Activated CD8-positive, alpha-beta memory T cell treated with anti-CD3 and anti-CD28 coated beads, Interleukin-2, amount 50 U/mL, for 1 hour (primary cell): ENCODE measurements around the gene HERC4.

Experiments used
- DNase-seq: peaks from one replicate; pipeline ENCODE4 v3.0.0-alpha.2; 2020; ENCODE audit errors: extremely low read depth

HERC4 gene, protein sequence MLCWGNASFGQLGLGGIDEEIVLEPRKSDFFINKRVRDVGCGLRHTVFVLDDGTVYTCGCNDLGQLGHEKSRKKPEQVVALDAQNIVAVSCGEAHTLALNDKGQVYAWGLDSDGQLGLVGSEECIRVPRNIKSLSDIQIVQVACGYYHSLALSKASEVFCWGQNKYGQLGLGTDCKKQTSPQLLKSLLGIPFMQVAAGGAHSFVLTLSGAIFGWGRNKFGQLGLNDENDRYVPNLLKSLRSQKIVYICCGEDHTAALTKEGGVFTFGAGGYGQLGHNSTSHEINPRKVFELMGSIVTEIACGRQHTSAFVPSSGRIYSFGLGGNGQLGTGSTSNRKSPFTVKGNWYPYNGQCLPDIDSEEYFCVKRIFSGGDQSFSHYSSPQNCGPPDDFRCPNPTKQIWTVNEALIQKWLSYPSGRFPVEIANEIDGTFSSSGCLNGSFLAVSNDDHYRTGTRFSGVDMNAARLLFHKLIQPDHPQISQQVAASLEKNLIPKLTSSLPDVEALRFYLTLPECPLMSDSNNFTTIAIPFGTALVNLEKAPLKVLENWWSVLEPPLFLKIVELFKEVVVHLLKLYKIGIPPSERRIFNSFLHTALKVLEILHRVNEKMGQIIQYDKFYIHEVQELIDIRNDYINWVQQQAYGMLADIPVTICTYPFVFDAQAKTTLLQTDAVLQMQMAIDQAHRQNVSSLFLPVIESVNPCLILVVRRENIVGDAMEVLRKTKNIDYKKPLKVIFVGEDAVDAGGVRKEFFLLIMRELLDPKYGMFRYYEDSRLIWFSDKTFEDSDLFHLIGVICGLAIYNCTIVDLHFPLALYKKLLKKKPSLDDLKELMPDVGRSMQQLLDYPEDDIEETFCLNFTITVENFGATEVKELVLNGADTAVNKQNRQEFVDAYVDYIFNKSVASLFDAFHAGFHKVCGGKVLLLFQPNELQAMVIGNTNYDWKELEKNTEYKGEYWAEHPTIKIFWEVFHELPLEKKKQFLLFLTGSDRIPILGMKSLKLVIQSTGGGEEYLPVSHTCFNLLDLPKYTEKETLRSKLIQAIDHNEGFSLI

DNA sequence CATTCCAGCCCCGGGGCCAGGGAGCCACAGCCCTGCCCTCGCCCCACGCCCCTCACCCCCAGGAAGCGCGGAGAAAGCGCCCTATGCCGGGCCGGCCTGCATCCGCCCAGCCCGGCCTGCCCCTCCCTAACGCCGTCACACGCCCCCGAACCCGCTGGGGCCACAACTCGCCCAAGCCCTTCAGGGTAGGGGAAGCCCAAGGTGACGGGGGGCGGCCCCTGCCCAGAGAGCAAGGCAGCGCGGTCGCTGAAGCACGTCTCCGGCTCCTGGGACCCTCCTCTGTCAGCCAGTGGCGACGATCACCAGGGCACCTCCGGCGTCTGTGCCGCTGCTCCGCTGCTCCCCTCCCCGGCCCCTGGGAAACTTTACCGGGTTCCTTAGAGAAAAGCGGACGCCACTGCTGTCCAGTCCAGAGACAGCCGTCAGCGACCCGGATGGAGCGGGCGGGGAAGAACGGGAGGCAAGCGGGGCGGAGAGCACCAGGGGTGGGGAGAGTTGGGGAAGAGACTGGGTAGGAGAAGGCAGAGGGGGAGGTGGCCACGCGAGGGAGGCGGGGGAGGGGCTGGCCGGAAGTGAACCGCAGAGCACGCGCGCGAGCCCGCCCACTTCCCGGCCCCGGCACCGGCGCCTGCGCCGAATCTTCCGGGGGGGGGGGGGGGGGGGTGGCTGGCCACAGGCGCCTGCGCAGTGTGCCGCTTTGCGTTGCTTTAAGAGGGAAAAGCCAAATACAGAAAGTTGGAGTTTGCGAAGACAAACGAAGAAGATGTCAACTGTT lies at the start of gene HERC4:
Gene HERC4, minus strand, starts transcription at position 509 of the 775 bp plus-strand sequence. CDS start 2,175 bp downstream, outside the sequence.
- peak; percentile 72 for DNase-seq

DNA sequence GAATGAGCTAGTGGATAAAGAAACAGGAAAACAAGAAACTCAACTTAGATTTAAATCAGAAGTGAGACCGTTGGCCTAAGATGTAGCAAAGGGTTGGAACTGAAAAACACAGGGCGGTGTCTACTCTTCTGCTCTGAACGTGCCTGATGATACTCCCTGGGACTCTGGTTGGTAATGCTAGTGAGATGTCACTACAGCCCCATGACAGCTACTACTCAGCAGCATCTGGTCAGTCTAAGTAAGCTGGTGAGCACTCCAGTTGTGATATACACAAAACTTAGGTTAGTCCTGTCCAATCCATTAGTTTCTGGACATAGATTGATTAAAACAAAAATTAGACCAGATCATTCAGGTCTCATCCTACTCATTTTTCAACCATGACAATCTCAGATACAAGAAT lies 49.6 kb upstream of the HERC4 start:
- no peak for DNase-seq

DNA sequence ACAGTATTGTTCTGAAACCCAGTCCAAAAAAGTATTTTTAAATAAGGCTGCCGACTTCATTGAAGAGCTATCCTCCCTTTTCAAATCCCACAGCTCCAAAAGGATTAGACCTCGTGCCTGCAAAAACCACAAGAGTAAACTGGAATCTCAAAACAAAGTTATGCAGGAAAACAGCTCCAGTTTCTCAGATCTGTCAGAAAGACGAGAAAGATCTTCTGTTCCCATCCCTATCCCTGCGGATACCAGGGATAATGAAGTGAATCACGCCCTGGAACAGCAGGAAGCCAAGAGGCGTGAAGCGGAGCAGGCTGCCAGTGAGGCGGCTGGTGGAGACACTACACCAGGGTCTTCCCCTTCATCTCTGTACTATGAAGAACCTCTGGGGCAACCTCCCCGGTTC lies 46.8 kb upstream of the HERC4 start:
- no peak for DNase-seq

DNA sequence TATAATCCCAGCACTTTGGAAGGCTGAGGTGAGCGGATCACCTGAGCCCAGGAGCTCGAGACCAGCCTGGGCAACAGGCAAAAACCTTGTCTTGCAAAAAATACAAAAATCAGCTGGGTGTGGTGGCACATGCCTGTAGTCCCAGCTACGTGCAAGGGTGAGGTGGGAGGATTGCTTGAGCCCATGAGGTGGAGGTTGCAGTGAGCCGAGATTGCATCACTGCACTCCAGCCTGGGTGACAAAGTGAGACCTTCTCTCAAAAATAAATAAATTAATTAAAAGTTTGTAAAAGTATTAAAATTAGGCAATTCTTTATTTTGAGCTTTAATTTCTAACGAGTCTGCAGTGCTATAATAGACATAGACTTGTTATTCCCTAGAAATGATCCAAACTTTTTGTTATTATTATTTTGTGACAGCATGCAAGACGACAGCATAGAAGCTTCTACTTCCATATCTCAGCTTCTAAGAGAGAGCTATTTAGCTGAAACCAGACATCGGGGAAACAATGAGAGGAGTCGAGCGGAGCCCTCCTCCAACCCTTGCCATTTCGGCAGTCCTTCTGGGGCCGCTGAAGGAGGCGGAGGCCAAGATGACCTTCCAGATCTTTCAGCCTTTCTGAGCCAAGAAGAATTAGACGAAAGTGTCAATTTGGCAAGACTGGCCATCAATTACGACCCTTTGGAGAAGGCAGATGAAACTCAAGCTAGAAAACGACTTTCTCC lies 46.1 kb upstream of the HERC4 start:
- no peak for DNase-seq

DNA sequence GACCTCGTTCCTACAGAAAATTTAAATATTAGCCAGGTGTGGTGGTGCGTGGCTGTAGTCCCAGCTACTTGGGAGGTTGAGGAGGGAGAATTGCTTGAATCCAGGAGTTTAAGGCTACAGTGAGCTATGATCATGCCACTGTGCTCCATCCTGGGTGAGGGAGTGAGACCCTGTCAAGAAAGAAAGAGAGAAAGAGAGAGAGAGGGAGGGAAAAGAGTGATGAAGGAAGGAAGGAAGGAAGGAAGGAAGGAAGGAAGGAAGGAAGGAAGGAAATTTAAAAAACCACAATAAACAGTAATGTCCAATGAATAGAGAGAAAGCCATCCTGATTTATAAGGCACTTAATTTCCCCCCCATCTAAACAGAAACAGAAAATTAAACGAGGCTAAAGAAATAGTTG lies 43.6 kb upstream of the HERC4 start:
- DNase-seq, result no peak

DNA sequence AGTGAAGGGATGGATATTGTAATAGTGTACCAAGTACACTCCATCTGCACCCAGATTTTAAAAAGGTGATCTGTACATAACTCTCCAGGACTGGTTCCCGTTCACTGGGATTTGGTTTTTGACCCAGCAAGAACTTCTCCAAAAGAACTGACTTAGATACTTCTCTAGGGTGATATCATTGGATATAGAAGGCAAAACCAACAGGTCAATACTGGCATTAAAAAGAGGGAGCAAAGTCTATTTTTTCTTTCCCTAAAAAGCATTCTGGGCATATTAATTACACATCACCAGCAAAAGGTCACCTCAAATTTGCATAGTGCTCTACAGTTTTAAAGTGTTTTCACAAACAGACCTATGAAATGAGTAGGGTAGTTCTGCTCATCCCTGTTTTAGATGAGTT lies 37.8 kb upstream of the HERC4 start:
- no peak for DNase-seq

DNA sequence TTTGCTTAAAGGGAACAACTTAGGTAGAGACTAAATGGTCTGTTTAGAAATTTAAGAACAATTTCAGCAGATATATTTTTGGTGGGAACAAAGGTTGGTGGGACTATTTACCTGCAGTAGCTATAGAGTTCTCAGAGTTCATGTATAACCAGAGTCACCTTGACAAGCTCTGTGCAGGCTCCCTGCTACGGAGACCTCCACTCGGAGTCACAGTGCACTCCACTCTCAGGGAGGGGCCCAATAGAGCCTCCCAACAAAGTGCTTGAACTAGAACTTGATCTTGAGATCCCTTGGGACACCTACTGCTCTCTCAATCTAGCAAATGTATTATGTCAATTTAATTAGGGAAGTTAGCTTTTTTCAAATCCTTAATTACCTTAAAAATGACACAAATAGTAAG lies 36.5 kb upstream of the HERC4 start:
- DNase-seq, result no peak

DNA sequence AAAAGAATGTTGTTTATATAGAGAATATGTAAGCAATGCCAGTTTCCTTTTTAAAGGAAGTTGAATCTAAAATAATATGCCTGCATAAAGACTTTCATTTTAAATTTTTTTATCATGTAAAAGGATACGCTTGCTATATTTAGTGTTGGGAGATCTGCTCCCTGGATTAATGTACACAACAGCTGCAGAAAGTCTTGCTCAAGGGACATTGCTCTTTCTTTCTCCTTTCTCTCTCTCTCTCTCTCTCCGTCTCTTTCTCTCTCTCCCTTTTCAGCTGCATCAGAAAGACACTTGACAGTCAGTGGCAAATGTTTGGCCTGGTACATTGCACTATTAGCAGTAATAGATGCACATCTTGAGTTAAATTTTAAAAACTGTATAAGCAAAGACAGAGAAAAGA lies 34.9 kb upstream of the HERC4 start:
- DNase-seq, result no peak

DNA sequence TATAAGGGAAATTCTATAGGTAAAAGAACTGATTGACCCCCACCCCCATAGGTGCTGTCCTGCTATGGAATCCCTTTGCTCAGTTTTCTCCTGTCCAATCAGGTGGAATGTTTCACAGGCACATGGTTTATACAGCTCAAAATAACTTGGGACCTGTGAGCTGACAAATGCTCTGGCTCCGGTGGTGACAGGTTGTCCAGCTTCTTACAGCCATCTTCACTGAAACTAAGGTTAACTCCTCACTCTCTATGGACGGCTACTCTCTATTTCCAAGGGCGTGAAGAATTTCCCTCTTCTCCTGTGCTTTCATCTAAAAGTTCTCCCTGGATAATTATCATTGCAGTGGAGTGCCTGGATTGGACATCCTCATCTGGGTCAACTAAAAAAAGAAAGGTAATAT lies 34.2 kb upstream of the HERC4 start, which contains the start of gene MYPN:
Gene MYPN, plus strand, starts transcription at position 158 of the 400 bp plus-strand sequence. CDS start 11,951 bp downstream, outside the sequence.
- DNase-seq, result no peak

DNA sequence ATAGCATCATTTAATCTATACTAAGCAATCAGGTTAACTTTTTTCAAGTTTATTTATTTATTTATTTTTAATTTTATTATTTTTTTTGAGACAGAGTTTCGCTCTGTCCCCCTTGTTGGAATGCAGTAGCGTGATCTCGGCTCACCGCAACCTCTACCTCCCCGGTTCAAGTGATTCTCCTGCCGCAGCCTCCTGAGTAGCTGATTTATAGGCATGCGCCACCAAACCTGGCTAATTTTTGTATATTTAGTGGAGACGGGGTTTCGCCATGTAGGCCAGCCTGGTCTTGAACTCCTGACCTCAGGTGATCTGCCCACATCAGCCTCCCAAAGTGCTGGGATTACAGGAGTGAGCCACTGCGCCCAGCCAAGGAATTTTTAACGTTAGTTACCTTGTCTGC lies 33.6 kb upstream of the HERC4 start:
- DNase-seq, result no peak

DNA sequence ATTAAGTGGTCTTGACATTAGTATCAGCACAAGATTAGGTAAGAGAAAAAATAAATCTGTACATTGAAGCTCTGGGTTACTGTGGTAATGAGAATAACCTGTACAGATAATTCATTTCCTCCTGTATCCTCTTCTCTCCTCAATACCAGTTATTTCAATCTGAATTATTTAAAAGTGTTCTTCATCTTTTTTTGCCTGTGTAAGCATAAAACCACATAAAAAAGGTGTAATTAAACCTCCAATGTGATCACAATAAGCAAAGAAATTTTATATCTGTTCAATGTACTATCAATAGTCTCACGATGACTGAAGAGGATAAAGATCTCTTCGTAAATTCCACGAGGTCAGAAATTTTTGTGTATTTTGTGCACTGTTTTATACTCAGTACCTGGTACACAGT lies 33.0 kb upstream of the HERC4 start:
- DNase-seq, result no peak

DNA sequence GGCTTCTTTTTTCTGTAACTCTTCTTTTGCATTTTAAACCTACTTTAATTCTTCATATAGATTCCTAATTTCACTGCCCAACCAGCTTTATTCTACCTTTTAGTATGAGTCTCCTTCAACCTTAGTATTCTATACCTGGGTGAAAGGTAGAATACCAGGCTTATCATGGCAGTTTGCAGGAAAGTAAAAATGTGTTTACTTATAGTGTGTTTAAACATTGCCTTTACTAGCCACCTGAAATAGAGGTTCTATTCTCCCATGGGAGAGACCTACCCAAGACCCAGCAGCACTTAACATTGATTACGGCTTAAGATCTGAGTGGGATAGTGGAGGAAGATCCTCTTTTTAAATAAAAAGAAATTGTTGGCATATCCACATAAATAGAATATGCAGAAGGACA lies 32.6 kb upstream of the HERC4 start:
- no peak for DNase-seq

DNA sequence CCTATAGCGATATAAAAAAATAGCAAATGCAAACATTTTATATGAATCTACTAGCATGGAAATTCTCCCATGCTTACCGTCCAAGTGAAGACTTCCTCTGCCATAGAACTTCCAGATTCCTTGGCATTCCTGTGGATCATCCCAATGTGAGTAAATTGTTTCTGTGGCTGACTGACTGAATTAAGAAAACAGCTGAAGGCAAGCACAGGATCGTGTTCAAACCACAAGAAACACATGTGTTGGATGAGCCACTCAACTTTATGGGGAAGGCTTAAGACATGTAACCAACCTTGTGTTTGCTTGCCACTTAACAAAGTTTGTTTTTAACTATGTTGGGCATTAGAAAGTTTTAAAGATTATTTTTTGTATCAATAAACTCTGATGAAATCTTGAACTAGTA lies 31.6 kb upstream of the HERC4 start:
- DNase-seq, result no peak

DNA sequence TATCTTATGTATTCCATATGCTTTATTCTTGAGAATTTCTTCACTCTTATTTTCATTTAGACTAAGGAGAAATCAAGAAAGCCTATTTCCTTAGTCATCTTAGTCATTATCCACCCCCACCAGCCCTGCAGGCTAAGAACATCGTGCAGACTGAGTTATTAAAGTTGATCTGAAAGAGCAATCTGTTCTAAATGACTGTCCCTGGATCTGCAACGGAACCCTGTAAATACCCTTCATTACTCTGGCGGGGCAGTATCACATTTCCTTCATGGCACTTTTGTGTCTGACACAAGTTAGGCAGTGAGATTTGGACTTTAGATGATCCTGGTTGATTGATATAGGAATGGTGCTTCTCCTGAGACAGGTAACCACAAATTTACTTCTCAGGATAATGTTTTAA lies 30.7 kb upstream of the HERC4 start:
- no peak for DNase-seq

DNA sequence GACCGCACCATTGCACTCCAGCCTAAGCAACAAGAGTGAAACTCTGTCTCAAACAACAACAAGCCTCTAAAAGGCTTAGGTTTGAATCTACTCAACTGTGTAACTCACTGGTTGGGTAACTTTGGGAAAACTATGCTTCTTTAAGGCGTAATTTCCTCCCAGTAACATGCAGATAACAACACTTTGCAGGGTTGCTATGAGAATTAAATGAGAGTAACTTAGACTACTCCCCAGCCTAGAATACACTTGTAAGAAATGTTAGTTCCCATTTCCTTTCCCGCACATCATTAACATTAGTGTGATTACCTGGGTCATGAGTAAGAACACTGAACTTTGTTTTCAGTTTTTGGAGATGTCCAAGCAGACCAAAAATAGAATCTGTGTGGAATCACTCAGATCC lies 28.8 kb upstream of the HERC4 start:
- DNase-seq, result no peak

DNA sequence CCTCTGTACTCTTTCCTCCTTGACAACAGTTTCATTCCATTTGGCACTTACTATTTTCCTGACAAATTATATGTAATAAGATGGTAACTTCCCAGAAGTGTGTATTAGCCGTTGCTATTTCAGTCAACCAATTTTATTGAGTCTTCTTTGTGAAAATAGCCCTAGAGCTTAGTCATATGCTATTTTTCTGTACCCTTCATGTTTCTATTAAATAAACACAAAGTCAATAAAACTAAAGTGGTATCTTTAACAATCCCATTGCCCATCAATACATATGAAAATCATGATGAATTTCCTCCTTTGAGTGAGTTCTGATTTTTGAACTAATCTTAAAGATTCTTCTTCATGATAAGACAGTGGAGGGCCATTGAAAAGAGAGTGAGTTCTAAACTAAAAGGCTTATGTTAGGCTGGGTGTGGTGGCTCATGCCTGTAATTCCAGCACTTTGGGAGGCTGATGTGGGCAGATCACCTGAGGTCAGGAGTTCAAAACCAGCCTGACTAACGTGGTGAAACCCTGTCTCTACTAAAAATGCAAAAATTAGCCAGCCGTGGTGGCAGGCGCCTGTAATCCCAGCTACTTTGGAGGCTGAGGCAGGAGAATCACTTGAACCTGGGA lies 28.3 kb upstream of the HERC4 start:
- DNase-seq, result no peak

DNA sequence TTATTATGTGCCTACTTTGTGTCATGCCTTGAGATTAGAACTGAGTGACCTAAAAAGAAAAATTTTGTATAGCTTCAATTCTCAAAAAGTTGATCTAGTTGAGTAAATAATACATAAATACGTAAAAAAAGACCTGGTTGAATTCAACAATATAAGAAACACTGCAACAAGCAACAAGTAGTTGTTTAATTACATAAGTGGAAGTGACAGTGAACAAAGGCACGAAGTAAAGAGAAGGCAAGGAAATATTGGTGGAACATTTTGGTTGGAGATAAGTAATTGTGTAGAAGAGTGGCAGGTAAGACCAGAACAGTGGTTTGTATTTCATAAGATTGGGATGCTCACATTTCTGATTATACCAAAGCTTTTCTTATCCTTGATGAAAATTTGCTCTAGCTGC lies 26.0 kb upstream of the HERC4 start:
- DNase-seq, result no peak

DNA sequence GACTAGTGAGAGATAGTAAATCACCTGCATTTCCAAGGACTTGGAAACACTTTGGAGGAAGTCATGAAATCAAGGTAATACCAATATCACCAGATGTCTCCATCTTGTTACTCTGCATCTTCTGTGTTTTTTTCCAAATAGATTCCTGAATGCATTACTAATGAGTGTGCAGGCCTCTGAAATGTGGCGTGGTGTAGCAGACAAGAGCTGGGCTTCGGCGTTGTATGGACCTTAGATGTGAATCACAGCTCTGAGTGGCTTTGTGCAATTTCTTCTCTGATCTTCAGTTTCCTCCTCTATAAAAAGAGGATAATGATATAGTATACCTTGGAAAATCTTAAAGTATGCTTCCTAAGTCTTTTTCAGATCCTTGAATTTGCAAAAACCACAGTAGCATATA lies 24.7 kb upstream of the HERC4 start:
- DNase-seq, result no peak

DNA sequence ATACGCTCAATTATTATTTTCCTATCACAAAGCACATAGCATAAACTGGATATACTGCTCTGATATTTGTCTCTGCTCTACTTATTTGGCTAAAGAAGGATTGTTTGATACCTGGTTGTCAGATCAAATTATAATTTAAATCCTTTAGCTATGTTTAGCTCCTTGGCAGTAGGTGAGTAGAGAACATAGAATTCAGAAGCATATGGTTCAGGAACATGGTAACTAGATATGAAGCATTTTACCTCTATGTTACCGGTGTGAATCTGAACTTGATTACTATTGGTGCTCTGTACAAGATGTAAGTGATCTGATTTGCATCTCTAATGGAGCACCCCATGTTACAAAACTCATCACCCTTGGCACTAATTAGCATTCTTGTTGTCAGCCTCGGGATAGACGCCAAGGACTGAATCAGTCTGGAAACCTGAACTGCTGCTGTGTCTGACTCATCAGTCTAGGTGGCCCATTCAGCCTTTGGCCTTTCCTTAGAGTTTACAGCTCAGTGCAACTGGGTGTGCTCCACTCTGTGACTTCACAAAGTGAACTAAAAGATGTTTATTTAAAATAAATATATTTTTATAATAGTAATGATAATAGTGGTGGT lies 21.9 kb upstream of the HERC4 start:
- no peak for DNase-seq

DNA sequence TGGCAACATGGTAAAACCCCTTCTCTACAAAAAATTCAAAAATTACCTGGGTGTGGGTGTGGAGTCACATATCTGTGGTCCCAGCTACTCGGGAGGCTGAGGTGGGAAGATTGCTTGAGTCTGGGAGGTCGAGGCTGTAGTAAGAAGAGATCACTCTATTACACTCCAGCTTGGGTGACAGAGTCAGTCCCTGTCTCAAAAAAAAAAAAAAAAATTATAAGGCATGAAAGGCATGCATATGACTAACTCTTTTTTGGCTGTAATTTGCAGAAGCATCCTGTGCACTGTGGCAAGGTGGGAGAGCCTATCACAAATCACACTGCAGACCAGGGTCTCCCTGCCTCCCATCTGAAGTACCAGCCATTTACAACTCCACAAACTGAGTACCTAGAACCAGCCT lies 20.1 kb upstream of the HERC4 start:
- no peak for DNase-seq
